Dermis microvascular lymphatic vessel endothelial cell (primary cell): ENCODE measurements around the gene AADACL3. TPM values are rescaled to one million over a fixed set of nuclear protein-coding genes. Genes with fewer than 3 reads are reported as not detected.
"Not testable (repeated sequence)": the region's sequence is repeated elsewhere in the genome, so short reads cannot be mapped to it uniquely, and the experiment has no call there.

ENCODE experiments used
- DNase-seq, 2 donors: peaks; one replicate each; pipeline versions ENCODE4 v3.0.0 to v3.0.0-alpha.2; 2010; ENCODE audit warnings: low read depth in 2 of 2
- total RNA-seq: library from RNA; depleted of rRNA; stranded (reverse); fragments of >200 nt; gene quantifications from 2 replicates; pipeline ENCODE4 v1.2.1, GENCODE V29; 2014

The AADACL3 gene
- total RNA-seq, 1 donor from 2014 or later, result not detected

DNA sequence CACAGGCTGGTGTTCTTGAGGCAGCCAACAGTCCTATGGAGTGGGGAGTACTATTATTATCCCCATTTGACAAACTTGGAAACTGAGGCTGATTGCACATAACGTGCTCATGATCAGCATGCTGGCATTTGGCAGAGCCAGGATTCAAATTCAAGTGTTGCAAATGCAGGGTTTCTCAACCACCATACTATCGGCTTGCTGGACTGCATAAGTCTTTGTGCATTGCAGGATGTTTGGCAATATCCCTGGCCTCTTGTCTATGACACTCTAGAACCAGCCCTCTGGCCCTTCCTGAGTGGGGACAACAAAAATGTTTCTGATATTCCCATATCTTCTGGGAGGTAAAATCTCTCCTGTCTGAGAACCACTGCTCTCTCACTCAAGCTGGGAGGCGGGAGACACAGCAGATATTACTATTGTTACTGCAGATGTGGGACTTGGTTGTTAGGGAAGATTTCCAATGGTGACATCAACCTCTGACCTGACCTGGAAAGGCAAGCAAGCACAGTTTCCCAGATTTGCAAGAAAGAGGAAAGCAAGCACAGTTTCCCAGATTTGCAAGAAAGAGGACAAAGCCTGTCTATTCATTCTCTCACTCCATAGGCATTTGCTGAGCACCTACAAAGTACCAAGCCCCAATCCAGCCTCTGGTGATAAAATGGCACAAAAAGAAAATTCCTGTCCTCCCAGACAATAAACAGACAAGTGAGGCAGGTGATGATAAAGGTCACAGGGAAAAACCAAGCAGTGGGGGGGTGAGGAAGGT, 1.0 kb upstream of the AADACL3 start:
- no peak for DNase-seq

DNA sequence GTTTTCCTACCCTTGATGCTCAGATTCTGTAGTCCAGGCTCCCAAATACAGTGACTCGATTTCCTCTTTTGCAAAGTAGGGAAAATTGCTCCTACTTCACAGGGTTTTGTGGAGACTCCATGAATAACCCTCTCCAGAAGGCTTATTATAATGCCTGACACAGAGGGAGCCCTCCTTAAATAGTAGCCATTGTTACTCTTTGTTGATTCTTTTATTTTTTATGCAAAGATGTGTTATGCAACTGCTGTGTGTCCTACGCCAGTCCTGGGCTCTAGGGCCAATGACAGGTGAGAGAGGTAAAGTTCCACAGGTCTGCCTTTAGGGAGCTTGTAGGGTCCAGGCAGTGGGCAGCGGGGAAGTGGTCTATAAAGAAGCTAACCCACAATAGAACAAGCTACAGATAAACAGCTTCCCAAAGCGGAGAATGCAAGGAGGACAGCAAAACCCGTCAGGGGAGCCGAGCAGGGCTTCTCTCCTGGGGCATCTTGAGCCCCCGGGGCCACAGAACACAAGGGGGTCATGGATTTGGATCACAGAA, 1.5 kb downstream of the AADACL3 start:
- no peak for DNase-seq

DNA sequence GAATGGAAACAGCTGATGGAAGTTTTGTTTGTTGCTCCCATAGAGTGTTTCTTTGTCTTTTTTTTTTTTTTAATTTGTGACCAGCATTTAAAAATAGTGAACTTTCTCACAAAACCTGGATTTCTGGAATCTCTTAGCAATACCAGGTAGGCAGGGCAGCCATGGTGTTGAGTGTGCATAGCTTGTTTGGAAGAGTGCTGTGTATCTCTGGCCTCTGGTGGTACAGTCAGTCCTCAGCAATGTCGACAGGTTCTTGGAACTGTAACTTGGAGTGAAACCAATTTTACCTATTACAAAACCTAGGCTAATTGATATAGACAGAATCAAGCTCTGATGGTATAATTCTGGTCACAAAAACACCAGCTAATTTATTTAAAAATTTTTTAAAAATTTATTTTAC, 6.7 kb downstream of the AADACL3 start:
- no peak for DNase-seq

- no peak for DNase-seq
These were observed 12.5 kb downstream of the AADACL3 start for GRCh38 chr1:12728391-12728790.

DNA sequence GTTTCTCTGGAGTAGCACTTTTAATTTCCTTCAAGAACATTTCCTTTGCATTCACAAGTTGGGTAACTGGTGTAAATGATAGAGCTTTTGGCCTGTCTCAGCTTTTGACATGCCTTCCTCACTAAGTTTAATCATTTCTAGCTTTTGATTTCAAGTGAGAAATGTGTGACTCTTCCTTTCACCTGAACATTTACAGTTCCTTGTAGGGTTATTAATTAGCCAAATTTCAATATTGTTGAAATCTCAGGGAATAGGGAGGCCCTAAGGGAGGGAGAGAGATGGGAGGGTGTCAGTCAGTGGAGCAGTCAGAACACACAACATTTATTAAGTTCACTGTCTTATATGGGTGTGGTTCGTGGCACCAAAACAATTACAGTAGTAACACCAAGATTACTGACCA, 14.2 kb downstream of the AADACL3 start:
- DNase-seq, result no peak

DNA sequence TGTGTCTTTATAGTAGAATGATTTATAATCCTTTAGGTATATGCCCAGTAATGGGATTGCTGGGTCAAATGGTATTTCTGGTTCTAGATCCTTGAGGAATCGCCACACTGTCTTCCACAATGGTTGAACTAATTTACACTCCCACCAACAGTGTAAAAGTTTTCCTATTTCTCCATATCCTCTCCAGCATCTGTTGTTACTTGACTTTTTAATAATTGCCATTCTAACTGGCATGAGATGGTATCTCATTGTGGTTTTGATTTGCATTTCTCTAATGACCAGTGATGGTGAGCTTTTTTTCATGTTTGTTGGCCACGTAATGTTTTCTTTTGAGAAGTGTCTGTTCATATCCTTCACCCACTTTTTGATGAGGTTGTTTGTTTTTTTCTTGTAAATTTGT, 15.2 kb downstream of the AADACL3 start:
- DNase-seq, result not testable (repeated sequence)

DNA sequence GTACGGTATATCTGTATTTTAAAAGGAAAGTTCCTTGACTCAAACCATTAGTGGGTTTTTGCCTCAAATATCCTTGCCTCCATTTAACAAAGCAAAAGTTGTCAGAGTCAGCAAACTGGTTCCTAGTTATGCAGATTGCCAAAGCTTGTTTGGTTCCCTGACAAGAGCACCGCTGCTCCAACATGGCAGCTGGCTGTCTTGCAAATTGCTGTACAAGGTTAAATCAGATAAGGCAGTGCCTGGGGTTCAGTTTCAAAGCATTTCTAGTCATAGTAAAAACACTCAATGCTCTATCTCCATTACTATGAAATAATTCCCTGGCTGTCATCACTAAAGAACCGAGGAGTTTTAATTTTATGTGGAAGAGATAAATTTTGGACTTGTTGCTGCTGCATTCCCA, 18.7 kb downstream of the AADACL3 start:
- DNase-seq, result no peak

- DNase-seq, result no peak
These were observed 23.0 kb downstream of the AADACL3 start for GRCh38 chr1:12738934-12739333.

DNA sequence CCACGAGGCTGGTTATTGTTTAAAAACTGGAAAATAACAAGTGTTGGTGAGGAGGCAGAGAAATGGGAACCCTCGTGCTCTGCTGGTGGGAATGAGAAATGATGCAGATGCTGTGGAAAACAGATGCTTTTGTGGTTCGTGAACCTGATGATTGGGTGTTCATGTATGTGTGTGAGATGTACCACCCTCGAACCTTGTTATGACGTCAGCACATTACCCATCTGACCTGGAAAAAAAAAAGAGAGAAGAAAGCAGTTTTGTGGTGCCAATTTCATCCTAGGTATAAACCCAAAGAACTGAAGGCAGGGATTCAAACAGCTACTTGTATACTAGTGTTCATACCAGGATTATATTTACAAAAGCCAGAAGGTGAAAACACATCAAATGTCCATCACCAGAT, 23.7 kb downstream of the AADACL3 start:
- no peak for DNase-seq

- no peak for DNase-seq
These were observed 26.0 kb downstream of the AADACL3 start for GRCh38 chr1:12741946-12742345.

DNA sequence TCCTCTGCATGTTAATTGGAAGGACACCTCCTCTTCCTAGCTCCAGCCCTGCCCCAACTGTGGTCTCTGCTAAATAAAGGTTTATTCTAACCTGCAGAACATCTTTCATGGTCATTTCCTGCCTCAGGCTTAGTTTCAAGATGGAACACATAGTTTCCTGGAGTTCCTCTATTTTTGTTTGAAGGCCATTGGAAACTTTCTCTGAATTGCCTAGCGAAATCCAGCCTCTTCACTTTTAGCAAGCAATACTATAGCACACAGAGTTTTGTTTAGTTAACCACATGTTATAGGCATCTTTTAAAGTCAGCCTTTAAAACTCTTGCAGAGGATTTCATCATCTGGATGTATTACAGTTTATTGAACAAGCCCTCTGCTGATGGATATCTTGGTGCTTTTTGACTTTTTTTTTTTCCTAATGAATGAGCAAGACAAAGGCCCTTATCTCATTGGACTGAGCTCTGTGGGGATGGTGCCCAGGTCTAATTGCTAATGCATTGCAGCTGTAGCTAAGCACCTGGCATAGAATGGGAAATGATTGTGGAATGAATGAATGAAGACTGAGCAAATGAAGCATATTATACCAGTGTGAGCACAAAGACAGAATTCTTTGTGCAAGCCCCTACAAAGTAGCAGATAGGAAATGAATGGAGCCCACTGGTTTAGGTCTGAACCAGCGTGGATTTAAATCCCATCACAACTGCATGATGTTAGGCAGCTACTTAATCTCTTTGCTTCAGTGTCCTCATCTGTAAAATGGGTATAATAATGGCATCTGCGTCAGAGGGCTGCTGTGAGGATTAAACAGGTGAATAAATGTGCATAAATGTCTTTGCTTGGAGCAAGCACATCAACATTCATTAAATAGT, 29.4 kb downstream of the AADACL3 start:
- no peak for DNase-seq

- DNase-seq, result no peak
These were observed 30.0 kb downstream of the AADACL3 start, which contains the start of gene CFAP107 for GRCh38 chr1:12745992-12746323. Gene CFAP107 (plus strand): TSS chr1:12746200. CDS start chr1:12746431, 231 bp downstream.

GRCh38 chr1:12748778-12749355, 33.0 kb downstream of the AADACL3 start:
- DNase-seq, result no peak

- DNase-seq, result no peak
These were observed 38.8 kb downstream of the AADACL3 start for GRCh38 chr1:12754738-12755137.

GRCh38 chr1:12756273-12756672, 40.4 kb downstream of the AADACL3 start:
- no peak for DNase-seq

- no peak for DNase-seq
These were observed 41.0 kb downstream of the AADACL3 start for GRCh38 chr1:12756768-12757413.

DNA sequence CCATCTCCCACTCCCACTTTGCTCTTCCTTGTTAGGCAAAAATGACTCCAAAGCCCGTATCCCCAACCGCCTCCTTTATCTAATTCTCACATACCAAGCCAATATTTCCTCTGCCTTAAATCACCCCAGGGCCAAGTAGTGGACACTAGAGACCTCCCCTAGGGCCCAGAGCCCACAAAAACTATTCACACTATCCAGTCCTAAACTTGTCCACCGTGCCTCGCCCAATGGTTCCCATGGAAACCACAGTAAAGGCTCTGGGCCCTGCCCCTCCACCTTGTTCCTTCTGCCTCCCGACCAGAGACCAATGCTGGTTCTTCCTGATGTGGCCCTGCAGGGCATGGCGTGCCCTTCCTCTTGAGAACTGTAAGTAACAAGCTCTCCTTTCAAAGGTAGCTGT, 41.9 kb downstream of the AADACL3 start:
- no peak for DNase-seq

- DNase-seq, result no peak
These were observed 44.4 kb downstream of the AADACL3 start for GRCh38 chr1:12760256-12760795.

GRCh38 chr1:12761781-12762180, 45.9 kb downstream of the AADACL3 start:
- no peak for DNase-seq

GRCh38 chr1:12762766-12763165, 46.9 kb downstream of the AADACL3 start:
- no peak for DNase-seq

- DNase-seq, result no peak
These were observed 47.6 kb downstream of the AADACL3 start for GRCh38 chr1:12763479-12763878.
